HG02885 (cell line): Measurements from ENCODE around the gene AOC3.
"Not testable (repeated sequence)": the region's sequence is repeated elsewhere in the genome, so short reads cannot be mapped to it uniquely, and the experiment has no call there.

Experiments
- ATAC-seq: cut with Tn5 transposase; IDR thresholded peaks from one replicate; pipeline ENCODE4 v1.9.1; 2021; ENCODE audit warnings: mild to moderate bottlenecking; ENCODE audit not compliant: unreplicated experiment, poor library complexity

The AOC3 gene

DNA sequence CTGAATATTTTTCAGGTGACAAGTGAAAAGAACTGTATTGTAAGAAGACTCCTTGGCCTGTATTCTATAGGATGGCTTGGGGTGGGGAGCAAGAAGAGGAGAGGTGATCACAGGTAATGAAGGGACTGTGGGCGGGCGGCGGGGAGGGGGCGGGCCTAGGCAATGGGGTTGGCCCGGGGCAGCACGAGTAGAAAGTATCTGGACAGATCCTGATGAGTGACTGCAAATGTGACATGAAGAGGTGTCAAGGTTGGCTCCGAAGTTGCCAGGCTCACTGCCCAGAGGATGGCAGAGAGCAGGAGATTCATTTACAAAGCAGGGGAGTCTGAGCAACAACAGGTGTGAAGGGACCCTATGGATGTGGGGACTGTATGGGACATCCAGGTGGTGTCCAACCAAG, 38.8 kb downstream of the AOC3 start:
- ATAC-seq, result no peak

DNA sequence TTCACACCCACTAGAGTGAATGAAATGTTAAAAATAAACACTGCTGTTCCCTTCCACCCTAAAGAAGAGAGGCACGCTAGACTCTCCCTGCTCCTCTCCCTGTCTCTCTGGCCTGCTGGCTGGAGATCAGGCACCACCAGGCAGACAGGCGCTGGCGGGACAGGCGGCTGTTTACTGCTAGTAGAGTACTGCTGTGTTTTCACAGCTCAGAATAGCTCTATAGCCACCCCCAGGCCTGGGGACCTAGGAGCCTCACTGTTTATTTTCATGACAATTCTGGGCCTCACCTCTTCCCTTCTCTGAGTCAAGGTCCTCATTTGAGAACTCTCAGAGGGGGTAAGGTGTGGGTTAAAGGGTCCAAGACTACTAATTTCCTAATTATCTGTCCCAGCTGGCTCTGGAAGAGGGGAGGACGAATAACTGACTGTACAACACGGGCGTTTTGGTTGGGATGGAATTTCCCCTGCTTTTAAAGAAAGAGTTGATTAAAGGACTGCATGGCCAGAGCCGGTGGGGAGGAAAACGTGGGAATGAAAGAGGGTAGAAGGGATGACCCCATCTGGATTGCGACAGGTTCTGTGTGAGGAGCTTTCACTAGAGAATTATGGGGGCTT, 40.6 kb downstream of the AOC3 start:
- ATAC-seq, result no peak

DNA sequence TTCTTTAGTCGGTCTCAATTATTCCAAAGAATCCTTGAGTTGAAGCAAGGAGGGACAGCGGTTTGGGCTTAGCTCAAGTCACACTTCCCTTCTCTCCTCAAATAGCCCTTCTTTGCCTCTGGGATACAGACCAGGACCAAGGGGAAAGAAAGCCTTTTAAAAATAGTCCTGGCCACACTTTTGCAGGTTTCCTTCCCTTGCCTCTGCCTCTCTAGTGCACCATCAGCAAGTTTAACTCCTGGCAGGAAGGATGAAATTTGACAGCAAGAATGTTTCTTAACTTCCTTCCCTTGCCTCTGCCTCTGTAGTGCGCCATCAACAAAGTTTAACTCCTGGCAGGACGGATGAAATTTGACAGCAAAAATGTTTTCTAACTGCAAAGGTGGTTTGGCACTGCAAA, 42.4 kb downstream of the AOC3 start:
- no peak for ATAC-seq

DNA sequence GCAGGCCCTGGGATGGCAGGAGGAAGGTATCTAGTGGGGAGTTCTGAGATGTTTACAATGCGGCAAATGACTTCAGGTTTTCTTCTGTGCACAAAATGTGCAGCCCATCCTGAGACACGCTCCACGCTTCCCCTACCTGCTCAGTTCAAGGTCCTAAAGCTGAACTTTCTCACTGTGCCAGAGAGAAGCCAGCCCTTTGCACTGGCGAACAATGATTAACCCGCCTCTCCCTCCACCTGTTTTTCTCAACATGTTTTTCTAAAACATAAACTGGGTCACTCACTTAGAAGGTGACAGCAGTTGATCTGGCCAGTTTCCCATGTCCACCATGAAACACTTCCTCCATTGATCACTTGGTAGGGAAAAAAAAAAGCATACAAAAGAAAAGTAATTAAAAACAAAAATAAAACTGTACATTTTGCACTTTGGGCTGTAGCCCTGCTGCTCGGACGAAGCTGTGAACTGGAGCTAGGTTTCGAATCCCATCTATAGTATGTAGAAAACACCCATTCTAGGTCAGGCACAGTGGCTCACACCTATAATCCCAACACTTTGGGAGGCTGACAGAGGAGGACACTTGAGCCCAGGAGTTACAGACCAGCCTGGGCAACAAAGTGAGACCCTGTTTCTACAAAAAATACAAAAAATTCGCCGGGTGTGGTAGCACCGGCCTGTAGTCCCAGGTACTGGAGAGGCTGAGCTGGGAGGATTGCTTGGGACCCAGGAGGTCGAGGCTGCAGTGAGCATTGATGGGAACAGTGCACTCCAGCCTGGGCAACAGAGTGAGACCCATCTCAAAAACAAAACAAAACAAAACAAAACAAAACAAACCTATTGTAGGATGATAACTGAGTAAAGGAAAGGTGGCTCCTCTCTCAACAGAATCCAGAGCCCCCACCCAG, 43.5 kb downstream of the AOC3 start:
- ATAC-seq, result no peak

DNA sequence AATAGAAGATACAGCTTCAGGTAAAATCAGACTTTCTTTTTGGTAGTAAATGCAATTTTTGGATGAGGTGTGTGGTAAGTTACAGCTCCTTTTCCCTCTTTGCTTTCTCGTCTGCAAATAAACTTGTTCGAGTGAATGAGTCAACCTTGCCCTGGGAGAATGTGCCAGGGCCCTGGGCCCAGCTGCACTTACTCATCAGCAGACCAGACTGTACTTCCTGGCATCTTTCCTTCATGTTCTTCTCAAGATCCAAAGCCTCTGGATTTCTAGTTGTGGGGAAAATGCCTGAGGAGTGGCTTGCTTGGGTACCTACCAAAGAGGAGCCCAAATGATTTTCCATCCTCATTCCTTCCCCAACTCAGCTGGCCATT, 44.2 kb downstream of the AOC3 start:
- no peak for ATAC-seq

DNA sequence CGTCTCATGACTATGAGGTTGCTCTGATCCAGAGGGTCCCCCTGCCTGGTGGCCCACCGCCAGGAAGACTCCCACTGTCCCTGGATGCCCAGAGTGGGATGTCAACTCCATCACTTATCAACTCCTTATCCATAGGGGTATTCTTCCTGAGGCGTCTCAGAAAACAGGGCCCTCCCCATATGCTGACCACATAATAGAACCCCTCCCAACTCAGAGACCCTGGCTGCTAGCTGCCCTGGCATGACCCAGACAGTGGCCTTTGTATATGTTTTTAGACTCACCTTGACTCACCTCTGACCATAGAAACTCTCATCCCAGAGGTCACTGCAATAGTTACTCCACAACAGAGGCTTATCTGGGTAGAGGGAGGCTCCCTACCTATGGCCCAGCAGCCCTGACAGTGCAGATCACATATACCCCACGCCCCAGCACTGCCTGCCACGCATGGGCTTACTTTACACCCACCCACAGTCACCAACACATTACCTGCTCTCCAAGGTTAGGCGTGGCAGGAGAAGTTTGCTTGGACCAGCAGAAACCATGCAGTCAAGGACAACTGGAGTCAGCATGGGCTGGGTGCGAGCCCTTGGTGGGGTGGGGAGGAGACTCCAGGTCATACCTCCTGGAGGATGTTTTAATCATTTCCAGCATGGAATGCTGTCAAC, 47.3 kb downstream of the AOC3 start:
- ATAC-seq, result no peak

DNA sequence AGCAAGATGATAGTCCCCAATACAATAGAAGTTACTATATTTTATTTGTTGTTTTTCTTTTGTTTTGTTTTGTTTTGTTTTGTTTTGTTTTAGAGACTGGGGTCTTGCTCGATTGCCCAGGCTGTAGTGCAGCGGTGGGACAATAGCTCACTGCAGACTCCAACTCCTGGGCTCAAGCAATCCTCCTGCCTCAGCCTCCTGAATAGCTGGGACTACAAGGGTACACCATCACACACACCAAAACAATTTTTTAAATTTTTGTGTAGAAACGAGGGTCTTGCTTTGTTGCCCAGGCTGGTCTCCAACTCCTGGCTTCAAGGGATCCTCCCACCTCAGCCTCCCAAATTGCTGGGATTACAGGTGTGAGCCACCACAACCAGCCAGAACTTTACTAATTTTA, 49.0 kb downstream of the AOC3 start:
- ATAC-seq, result not testable (repeated sequence)

DNA sequence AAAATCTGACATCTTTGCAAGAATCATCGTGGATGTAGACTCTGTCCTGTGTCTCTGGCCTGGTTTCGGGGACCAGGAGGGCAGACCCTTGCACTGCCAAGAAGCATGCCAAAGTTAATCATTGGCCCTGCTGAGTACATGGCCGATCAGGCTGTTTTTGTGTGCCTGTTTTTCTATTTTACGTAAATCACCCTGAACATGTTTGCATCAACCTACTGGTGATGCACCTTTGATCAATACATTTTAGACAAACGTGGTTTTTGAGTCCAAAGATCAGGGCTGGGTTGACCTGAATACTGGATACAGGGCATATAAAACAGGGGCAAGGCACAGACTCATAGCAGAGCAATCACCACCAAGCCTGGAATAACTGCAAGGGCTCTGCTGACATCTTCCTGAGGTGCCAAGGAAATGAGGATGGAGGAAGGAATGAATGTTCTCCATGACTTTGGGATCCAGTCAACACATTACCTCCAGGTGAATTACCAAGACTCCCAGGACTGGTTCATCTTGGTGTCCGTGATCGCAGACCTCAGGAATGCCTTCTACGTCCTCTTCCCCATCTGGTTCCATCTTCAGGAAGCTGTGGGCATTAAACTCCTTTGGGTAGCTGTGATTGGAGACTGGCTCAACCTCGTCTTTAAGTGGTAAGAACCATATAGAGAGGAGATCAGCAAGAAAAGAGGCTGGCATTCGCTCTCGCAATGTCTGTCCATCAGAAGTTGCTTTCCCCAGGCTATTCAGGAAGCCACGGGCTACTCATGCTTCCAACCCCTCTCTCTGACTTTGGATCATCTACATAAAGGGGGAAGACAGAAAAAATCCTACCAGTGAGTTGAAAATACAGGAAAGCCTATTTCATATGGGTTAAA, 49.7 kb downstream of the AOC3 start, which contains the start of gene G6PC1:
Gene G6PC1, plus strand, starts transcription at position 340 of the 872 bp plus-strand sequence. Its CDS starts 78 bp downstream, at position 418.
- no peak for ATAC-seq

DNA sequence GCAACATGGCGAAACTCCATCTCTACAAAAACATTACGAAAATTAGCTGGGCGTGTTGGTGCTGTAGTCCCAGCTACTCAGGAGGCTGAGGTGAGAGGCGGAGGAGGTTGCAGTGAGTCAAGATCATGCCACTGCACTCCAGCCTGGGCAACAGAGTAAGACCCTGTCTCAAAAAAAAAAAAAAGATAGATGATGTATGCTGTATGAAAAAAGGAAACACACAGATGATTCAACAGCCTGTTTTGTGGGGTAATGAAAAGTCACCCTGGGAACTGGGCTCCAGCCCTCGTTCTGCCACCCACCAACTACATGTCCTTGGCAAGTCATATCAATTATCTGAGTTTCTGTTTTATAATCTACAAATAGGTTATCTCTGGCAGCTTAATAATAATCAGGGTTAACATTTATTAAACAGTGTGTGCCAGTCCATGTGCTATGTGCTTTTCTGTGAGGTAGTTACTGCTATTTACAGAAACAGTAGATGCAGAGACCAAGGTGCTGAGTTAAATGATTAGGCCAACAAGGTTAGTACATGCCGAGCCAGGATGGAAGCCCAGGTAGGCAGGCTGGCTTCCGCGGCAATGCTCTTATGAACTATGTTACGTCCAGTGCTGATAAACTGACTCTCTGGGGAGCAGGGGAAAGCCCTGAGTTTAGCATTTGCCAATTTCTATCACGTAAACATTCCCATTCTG, 50.7 kb downstream of the AOC3 start:
- no peak for ATAC-seq

DNA sequence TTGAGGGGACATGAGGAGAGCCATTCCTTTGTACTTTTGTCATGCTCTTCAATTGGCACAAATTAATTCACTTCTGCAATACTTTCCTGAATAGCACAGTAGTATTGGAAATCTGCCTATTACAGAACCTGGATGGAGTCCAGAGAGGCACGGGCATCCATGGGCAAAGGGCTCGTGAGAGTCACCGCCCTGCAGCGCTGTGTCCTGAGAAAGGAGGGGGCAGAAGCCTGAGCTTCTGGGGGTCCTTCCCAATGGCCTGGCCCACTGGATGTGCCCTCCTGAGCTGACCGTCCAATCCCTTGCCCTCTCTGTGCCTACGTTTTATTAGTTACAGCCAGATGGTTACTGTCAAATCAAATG, 53.1 kb downstream of the AOC3 start:
- ATAC-seq, result no peak

DNA sequence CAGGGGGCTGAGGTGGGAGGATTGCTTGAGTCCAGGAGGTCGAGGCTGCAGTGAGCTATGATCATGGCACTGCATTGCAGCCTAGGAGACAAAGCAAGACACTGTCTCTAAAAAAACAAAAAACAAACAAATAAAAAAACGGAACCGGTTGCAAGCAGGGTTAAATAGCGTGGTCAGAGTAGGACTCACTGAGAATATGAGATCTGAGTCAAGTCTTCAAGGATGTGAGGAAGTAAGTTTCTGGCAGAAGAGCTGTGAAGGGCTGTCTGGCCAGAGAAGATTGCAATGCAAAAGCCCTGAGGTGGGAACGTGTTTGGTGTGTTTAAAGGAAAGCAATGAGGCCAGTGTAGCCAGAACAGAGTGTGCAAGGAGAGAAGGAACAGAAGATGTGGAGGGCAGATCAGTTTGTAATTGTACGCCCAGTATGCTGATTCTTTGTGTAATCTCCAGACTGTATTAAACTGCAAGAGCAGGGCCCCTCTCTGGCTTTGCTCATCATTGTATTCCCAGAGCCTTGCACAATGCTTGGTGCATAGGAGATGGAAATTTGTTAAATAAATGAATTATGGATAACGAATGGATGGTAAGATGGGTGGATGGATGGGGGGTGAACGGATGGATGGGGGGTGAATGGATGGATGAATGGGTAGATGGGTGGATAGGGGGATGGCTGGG, 55.9 kb downstream of the AOC3 start:
- no peak for ATAC-seq
